Left lung (tissue), 10 donors: ENCODE results near the gene BABAM1. TPM values are rescaled to one million over a fixed set of nuclear protein-coding genes. Genes with fewer than 3 reads are reported as not detected.

Experiments
- ATAC-seq: fragments of 200-7000 bp; cut with Tn5 transposase; one replicate; pipeline ENCODE4 v1.9.1; 2020; ENCODE audit warnings: moderate library complexity
- DNase-seq, 4 donors: peaks; one replicate each; pipeline ENCODE4 v3.0.0-alpha.2; 2013 to 2020
- H3K27ac ChIP-seq, 2 donors: fragments of 200-600 bp; sonication (generic) in 1 of 2; one replicate each; pipeline versions ENCODE4 v1.5.0 to v1.8.0; 2020 to 2021
- H3K27me3 ChIP-seq, 2 donors: fragments of 200-600 bp; sonication (generic) in 1 of 2; one replicate each; pipeline versions ENCODE4 v1.5.0 to v1.8.0; 2020 to 2021
- H3K36me3 ChIP-seq, 2 donors: fragments of 200-600 bp; sonication (generic) in 1 of 2; one replicate each; pipeline versions ENCODE4 v1.5.0 to v1.8.0; 2020 to 2021
- H3K4me1 ChIP-seq, 2 donors: fragments of 200-600 bp; one replicate each; pipeline ENCODE4 v1.8.0; 2021
- H3K4me3 ChIP-seq, 2 donors: fragments of 200-600 bp; sonication (generic) in 1 of 2; one replicate each; pipeline versions ENCODE4 v1.5.0 to v1.8.0; 2020 to 2021; ENCODE audit warnings: mild to moderate bottlenecking in 1 of 2
- H3K9me3 ChIP-seq, 2 donors: fragments of 200-600 bp; sonication (generic) in 1 of 2; one replicate each; pipeline versions ENCODE4 v1.5.0 to v1.8.0; 2020 to 2021
- CTCF ChIP-seq, 2 donors: fragments of 200-600 bp; sonication (generic) in 1 of 2; IDR thresholded peaks; one replicate each; pipeline versions ENCODE4 v1.5.0 to v1.8.0; 2021; ENCODE audit warnings: antibody characterized with exemption in 2 of 2
- intact Hi-C, 2 donors: fragments of 100-400 bp; cut with DNase I; formaldehyde crosslinking; loops; one replicate each; pipeline versions ENCODE4 v1.11.2 to v1.14.2; 2022
- polyA plus RNA-seq, 6 donors: library from polyadenylated mRNA; unstranded; fragments of 120-200 nt; gene quantifications; one replicate each; pipeline ENCODE4 v1.2.1, GENCODE V29; 2013; ENCODE audit not compliant: insufficient read length in 6 of 6
- total RNA-seq, 2 donors: library from RNA; stranded (reverse); fragmentation: NEBNext Ultra II Directional; extraction: Animal tissue kit (Norgen Biotek cat#: 25700); gene quantifications; one replicate each; pipeline ENCODE4 v1.2.1, GENCODE V29; 2021
- donor health status: DM: no; HTN: yes; CAD: no.
- donor health status: DM: no; HTN: no; CAD: no.

The BABAM1 gene
- total and polyA plus RNA-seq, 8 donors = 73.1 to 108 (median 100) TPM

DNA sequence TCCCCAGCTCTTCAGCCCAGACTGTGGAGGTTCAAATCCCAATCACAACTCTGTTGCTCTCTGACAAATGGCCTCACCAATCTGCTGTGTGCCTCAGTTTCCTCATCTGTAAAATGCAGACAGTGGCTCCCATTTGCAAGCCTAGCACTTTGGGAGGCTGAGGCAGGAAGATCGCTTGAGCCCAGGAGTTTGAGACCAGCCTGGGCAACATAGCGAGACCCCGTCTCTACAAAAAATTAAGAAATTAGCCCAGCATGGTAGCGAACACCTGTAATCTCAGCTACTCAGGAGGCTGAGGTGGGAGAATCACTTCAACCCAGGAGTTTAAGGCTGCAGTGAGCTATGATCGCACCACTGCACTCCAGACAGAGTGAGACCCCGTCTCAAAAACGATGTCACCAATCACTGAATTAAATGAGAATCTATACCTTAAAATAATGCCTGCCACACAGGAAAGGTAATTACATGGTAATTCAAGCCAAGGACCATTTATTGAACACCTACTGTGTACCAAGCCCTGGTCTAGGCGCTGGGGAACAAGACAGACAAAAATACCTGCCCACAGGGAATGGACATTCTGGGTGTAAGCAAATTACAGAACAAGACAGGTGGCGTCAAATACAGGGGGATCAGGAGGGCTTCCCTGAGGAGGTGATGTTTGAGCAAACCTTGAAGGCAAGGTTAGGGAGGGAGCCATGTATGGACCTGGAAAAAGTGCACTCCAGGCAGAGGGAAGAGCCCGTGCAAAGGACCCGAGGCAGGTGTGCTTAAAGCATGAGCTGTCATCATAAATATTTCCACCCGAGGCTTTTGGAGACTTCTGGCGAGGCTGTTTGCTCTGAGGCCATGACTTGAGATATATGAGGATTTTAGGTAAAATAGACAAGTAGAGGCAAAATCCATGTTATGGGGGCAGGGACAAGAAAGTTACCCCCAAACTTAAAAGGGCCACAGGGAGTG lies 29.2 kb upstream of the BABAM1 start:
- peaks cover 19 to 38% of the 10 kb centered on the region in 2 donors for H3K4me1 ChIP-seq
- no peak for TF ChIP-seq CTCF (IDR thresholded peaks at IDR 0.05)
- no peaks in the 10 kb centered on the region for H3K9me3 ChIP-seq
- H3K27ac ChIP-seq = no peak overlapping the region
- intact Hi-C loops = no loop called here
- H3K27me3 ChIP-seq = no peaks in the 10 kb centered on the region
- DNase-seq (no peak), ATAC-seq (no peak)
- H3K36me3 ChIP-seq = peaks cover 0 to 18% of the 10 kb centered on the region in 2 donors
- no peak overlapping the region for H3K4me3 ChIP-seq

GRCh38 chr19:17240062-17240752 lies 27.0 kb upstream of the BABAM1 start:
- no peak for TF ChIP-seq CTCF (IDR thresholded peaks at IDR 0.05)
- no peak overlapping the region for H3K4me3 ChIP-seq
- H3K4me1 ChIP-seq = peaks cover 12 to 37% of the 10 kb centered on the region in 2 donors
- peaks cover 0 to 11% of the 10 kb centered on the region in 2 donors for H3K36me3 ChIP-seq
- H3K27me3 ChIP-seq = peaks cover 0 to 10% of the 10 kb centered on the region in 2 donors
- peak overlapping the region in 1 of 2 donors; percentile 13 for H3K27ac ChIP-seq
- DNase-seq (no peak), ATAC-seq (peak; percentile 2)
- intact Hi-C loops = no loop called here
- no peaks in the 10 kb centered on the region for H3K9me3 ChIP-seq

GRCh38 chr19:17240826-17241399 lies 26.3 kb upstream of the BABAM1 start:
- no peak for ATAC-seq
- H3K27me3 ChIP-seq = peaks cover 0 to 10% of the 10 kb centered on the region in 2 donors
- no peak for TF ChIP-seq CTCF (IDR thresholded peaks at IDR 0.05)
- DNase-seq = no peak
- peaks cover 9 to 31% of the 10 kb centered on the region in 2 donors for H3K4me1 ChIP-seq
- intact Hi-C loops = no loop called here
- H3K27ac ChIP-seq = no peak overlapping the region
- peaks cover 0 to 11% of the 10 kb centered on the region in 2 donors for H3K36me3 ChIP-seq
- H3K4me3 ChIP-seq = no peak overlapping the region
- H3K9me3 ChIP-seq = no peaks in the 10 kb centered on the region

- intact Hi-C loops = no loop called here
- Histone ChIP-seq H3K9me3 (no peaks in the 10 kb centered on the region), H3K36me3 (peaks cover 0 to 11% of the 10 kb centered on the region in 2 donors), H3K27ac (peak overlapping the region in 1 of 2 donors; percentile 70), H3K27me3 (peaks cover 0 to 17% of the 10 kb centered on the region in 2 donors), H3K4me3 (peak overlapping the region in 1 of 2 donors; percentile 72), H3K4me1 (peaks cover 15 to 34% of the 10 kb centered on the region in 2 donors)
- ATAC-seq = no peak
- TF ChIP-seq CTCF (IDR thresholded peaks at IDR 0.05) = no peak
- no peak for DNase-seq
Observed at GRCh38 chr19:17242431-17243208, 24.6 kb upstream of the BABAM1 start.
